Measurements from ENCODE around the gene RBX1.
"Not testable (repeated sequence)": the region's sequence is repeated elsewhere in the genome, so short reads cannot be mapped to it uniquely, and the experiment has no call there.

RBX1 gene

GRCh38 chr22:40950962-40951794 lies at the start of gene RBX1:
Gene RBX1 (plus strand): TSS chr22:40951378. CDS start chr22:40951399, 21 bp downstream.
- no peaks in the 10 kb centered on the region for H3K27me3 Mint-ChIP-seq
- peak within 1 kb of the TSS; percentile 100 for H3K27ac Mint-ChIP-seq
- H3K36me3 Mint-ChIP-seq: no peaks in the 10 kb centered on the region
- peaks cover 31% of the 10 kb centered on the region for H3K4me1 Mint-ChIP-seq (ENCODE audit: low read depth)
- peak within 1 kb of the TSS; percentile 99 for H3K4me3 Mint-ChIP-seq
- H3K9me3 Mint-ChIP-seq (ENCODE audit: low read depth): no peaks in the 10 kb centered on the region

DNA sequence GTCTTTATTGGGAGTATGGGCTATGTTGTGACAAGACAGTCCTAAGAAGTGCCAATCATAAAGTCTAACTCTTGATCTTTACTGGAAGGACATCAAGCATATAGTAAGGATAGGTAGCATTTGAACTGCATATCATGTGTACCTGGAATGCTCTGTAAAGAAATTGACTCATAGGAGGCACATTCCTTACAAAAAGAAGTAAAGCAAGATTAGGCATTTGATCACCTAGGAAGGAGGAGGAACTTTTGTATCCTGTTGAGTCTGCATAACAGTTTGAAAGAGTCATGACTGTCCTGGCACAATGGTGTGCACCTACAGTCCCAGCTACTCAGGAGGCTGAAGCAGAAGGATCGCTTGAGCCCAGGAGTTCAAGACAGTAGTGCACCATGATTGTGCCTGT lies 47.1 kb upstream of the RBX1 start:
- H3K4me3 Mint-ChIP-seq: no peak overlapping the region
- H3K4me1 Mint-ChIP-seq (ENCODE audit: low read depth): peaks cover 3% of the 10 kb centered on the region
- no peaks in the 10 kb centered on the region for H3K27me3 Mint-ChIP-seq
- no peak overlapping the region for H3K27ac Mint-ChIP-seq
- no peaks in the 10 kb centered on the region for H3K9me3 Mint-ChIP-seq (ENCODE audit: low read depth)
- peaks cover 3% of the 10 kb centered on the region for H3K36me3 Mint-ChIP-seq

- no peaks in the 10 kb centered on the region for H3K27me3 Mint-ChIP-seq
- H3K9me3 Mint-ChIP-seq (ENCODE audit: low read depth): no peaks in the 10 kb centered on the region
- H3K36me3 Mint-ChIP-seq: peaks cover 7% of the 10 kb centered on the region
- H3K4me1 Mint-ChIP-seq (ENCODE audit: low read depth): no peaks in the 10 kb centered on the region
- no peak overlapping the region for H3K4me3 Mint-ChIP-seq
- no peak overlapping the region for H3K27ac Mint-ChIP-seq
These were observed 42.3 kb upstream of the RBX1 start for GRCh38 chr22:40908895-40909294.

- no peaks in the 10 kb centered on the region for H3K4me1 Mint-ChIP-seq (ENCODE audit: low read depth)
- no peaks in the 10 kb centered on the region for H3K27me3 Mint-ChIP-seq
- no peak overlapping the region for H3K27ac Mint-ChIP-seq
- H3K36me3 Mint-ChIP-seq: peaks cover 4% of the 10 kb centered on the region
- no peaks in the 10 kb centered on the region for H3K9me3 Mint-ChIP-seq (ENCODE audit: low read depth)
- H3K4me3 Mint-ChIP-seq: no peak overlapping the region
These were observed 39.4 kb upstream of the RBX1 start for GRCh38 chr22:40911772-40912171.

GRCh38 chr22:40912987-40913386 lies 38.2 kb upstream of the RBX1 start:
- H3K4me1 Mint-ChIP-seq (ENCODE audit: low read depth); H3K4me3 Mint-ChIP-seq; H3K27me3 Mint-ChIP-seq; H3K27ac Mint-ChIP-seq; H3K9me3 Mint-ChIP-seq (ENCODE audit: low read depth); H3K36me3 Mint-ChIP-seq: not testable (repeated sequence)

DNA sequence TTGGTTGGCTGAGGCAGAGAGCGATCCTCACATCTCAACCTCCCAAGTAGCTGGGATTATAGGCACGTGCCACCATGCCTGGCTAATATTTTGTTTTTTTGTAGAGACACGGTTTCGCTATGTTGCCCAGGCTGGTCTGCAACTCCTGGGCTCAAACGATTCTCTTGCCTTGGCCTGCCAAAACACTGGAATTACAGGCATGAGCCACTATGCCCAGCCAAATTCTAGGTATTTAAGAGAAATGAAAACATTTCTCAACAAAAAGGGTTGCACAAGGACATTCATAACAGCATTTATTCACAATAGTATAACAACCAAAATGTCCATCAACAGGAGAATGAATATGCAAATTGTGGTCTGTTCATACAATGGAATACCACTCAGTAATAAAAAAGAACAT lies 31.7 kb upstream of the RBX1 start:
- Mint-ChIP-seq H3K4me3 (no peak overlapping the region), H3K4me1 (ENCODE audit: low read depth) (peaks cover 4% of the 10 kb centered on the region), H3K36me3 (peaks cover 5% of the 10 kb centered on the region), H3K9me3 (ENCODE audit: low read depth) (no peaks in the 10 kb centered on the region), H3K27ac (no peak overlapping the region), H3K27me3 (no peaks in the 10 kb centered on the region)

DNA sequence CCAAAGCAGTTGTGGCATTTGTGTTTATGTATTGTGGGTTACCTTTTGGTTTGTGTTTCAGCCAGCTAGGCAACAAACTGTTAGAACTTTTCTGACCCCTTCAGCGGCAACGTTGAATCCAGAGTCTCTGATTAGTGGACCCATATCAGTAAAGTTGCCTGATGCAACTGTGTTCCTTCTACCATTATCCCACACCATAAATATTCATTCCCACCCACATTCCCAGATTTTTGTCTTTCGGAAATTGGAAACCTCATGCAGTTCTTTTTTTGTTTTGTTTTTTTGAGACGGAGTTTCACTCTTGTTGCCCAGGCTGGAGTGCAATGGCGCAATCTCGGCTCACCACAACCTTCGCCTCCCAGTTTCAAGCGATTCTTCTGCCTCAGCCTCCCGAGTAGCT lies 30.7 kb upstream of the RBX1 start:
- Mint-ChIP-seq H3K36me3 (peaks cover 8% of the 10 kb centered on the region), H3K27me3 (no peaks in the 10 kb centered on the region), H3K27ac (no peak overlapping the region), H3K4me3 (no peak overlapping the region), H3K4me1 (ENCODE audit: low read depth) (peaks cover 4% of the 10 kb centered on the region), H3K9me3 (ENCODE audit: low read depth) (no peaks in the 10 kb centered on the region)

- Mint-ChIP-seq H3K27ac (no peak overlapping the region), H3K4me3 (peak overlapping the region; percentile 6), H3K9me3 (ENCODE audit: low read depth) (no peaks in the 10 kb centered on the region), H3K27me3 (no peaks in the 10 kb centered on the region), H3K36me3 (peaks cover 11% of the 10 kb centered on the region), H3K4me1 (ENCODE audit: low read depth) (peaks cover 4% of the 10 kb centered on the region)
These were observed 28.5 kb upstream of the RBX1 start for GRCh38 chr22:40922484-40923303.

DNA sequence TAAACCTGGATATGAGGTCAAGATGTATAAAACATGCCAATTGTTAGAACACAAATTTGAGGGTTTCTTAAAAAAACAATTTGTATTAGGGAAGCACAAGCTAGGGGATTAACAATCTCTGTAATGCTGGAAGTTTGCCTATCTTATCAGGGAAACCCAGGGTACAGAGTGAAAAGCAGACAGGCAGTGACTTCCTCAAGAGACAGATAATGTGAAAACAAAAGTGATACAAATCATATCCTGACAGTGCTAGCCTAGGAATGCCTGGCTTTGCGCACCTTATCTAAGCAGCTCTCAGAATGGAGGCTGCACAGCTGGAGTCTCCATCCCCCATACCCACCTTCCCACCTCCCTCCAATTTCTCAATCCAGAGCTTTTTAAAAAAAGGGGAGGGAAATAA lies 22.5 kb upstream of the RBX1 start:
- Mint-ChIP-seq H3K4me3 (no peak overlapping the region), H3K36me3 (peaks cover 15% of the 10 kb centered on the region), H3K27ac (no peak overlapping the region), H3K9me3 (ENCODE audit: low read depth) (no peaks in the 10 kb centered on the region), H3K27me3 (no peaks in the 10 kb centered on the region), H3K4me1 (ENCODE audit: low read depth) (no peaks in the 10 kb centered on the region)

- Mint-ChIP-seq H3K27ac (no peak overlapping the region), H3K4me3 (no peak overlapping the region), H3K36me3 (peaks cover 4% of the 10 kb centered on the region), H3K9me3 (ENCODE audit: low read depth) (no peaks in the 10 kb centered on the region), H3K4me1 (ENCODE audit: low read depth) (no peaks in the 10 kb centered on the region), H3K27me3 (no peaks in the 10 kb centered on the region)
These were observed 18.8 kb upstream of the RBX1 start for GRCh38 chr22:40932396-40932795.

GRCh38 chr22:40939202-40939601 lies 12.0 kb upstream of the RBX1 start:
- Mint-ChIP-seq H3K27ac (no peak overlapping the region), H3K9me3 (ENCODE audit: low read depth) (no peaks in the 10 kb centered on the region), H3K27me3 (no peaks in the 10 kb centered on the region), H3K4me3 (no peak overlapping the region), H3K36me3 (no peaks in the 10 kb centered on the region), H3K4me1 (ENCODE audit: low read depth) (peaks cover 5% of the 10 kb centered on the region)

DNA sequence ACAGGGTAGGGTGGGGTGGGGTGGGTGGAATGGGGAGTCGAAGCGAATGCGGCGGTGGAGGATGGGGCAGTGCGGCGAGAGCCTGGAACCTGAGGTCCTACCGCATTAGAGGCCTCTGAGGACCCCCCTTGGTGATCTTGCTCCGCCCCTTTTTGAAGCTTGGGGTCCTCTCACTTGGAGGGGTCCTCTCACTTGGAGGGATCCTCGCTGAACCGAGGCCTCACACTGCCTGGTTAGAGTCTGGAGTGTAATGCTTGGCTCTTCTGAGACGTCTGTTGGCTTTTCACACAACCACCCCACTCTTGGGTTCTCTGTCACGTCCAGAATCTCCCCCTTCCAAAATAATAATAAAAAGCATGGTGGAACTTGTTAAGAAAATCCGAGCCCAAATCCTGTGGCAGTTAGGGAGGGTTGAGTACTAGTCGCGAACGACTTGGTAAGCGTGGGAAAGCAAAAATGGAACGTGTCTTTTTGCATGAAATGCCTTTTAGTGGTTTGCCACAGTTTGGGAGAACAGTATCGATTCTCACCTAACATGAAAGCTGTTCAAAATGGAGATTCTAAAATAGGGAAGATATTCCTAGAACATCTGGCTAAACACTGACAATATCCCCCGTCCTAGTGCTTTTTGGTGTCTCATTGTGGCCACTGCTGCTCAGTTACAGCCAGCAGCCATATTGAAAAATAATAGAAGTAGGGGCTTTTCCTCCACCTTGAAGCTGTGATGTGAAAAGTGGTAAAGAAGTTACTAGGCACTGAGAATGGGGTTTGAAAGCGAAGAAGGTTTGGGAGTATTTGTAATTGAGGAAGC lies 822 bp downstream of the RBX1 start:
- Mint-ChIP-seq H3K4me3 (peak overlapping the region; percentile 99), H3K27me3 (no peaks in the 10 kb centered on the region), H3K9me3 (ENCODE audit: low read depth) (no peaks in the 10 kb centered on the region), H3K27ac (peak overlapping the region; percentile 100), H3K4me1 (ENCODE audit: low read depth) (peaks cover 31% of the 10 kb centered on the region), H3K36me3 (no peaks in the 10 kb centered on the region)

DNA sequence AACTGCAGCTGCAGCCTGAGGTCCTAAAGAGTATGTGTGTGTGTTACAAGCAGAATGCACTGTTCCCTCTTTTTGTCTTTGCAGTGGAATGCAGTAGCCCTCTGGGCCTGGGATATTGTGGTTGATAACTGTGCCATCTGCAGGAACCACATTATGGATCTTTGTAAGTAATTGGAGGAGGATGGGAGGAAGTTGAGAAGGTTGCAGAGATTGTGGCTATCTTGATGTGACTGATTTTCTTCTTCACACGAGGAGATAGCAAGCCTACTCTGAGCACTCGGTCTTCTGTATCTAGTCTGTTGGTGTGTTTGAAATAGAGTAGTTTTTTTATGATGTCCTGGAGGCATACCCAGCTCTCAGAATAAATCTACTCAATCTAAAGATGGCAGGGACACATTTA lies 2.3 kb downstream of the RBX1 start:
- Mint-ChIP-seq H3K27ac (peak overlapping the region; percentile 78), H3K36me3 (no peaks in the 10 kb centered on the region), H3K9me3 (ENCODE audit: low read depth) (no peaks in the 10 kb centered on the region), H3K27me3 (no peaks in the 10 kb centered on the region), H3K4me1 (ENCODE audit: low read depth) (peaks cover 35% of the 10 kb centered on the region), H3K4me3 (peak overlapping the region; percentile 56)

- Mint-ChIP-seq H3K36me3 (no peaks in the 10 kb centered on the region), H3K4me1 (ENCODE audit: low read depth) (peaks cover 36% of the 10 kb centered on the region), H3K27ac (peak overlapping the region; percentile 78), H3K4me3 (no peak overlapping the region), H3K9me3 (ENCODE audit: low read depth) (no peaks in the 10 kb centered on the region), H3K27me3 (no peaks in the 10 kb centered on the region)
These were observed 2.9 kb downstream of the RBX1 start for GRCh38 chr22:40954113-40954512.

DNA sequence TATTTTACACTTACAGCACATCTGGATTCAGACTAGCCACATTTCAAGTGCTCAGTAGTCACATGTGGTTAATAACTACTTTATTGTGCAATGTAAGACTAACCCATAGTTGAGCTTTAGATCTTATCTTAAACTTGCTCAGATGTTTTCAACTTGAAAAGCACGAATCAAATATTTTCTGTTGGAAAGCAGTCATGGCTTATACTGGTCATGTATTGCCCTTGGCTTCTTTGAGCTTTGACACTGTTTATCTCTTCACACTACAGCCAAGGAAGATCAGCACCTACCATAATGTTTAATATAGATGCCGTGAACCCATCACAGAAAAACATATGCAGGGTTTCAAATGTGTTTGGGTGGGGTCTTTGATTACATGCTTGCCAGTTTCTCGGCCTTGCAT lies 4.4 kb downstream of the RBX1 start:
- no peaks in the 10 kb centered on the region for H3K9me3 Mint-ChIP-seq (ENCODE audit: low read depth)
- H3K27ac Mint-ChIP-seq: no peak overlapping the region
- H3K4me1 Mint-ChIP-seq (ENCODE audit: low read depth): peaks cover 38% of the 10 kb centered on the region
- H3K4me3 Mint-ChIP-seq: no peak overlapping the region
- no peaks in the 10 kb centered on the region for H3K36me3 Mint-ChIP-seq
- H3K27me3 Mint-ChIP-seq: no peaks in the 10 kb centered on the region

Measured in activated naive CD8-positive, alpha-beta T cell (primary cell).